ENCODE measurements around the gene LATS1.

The LATS1 gene

DNA sequence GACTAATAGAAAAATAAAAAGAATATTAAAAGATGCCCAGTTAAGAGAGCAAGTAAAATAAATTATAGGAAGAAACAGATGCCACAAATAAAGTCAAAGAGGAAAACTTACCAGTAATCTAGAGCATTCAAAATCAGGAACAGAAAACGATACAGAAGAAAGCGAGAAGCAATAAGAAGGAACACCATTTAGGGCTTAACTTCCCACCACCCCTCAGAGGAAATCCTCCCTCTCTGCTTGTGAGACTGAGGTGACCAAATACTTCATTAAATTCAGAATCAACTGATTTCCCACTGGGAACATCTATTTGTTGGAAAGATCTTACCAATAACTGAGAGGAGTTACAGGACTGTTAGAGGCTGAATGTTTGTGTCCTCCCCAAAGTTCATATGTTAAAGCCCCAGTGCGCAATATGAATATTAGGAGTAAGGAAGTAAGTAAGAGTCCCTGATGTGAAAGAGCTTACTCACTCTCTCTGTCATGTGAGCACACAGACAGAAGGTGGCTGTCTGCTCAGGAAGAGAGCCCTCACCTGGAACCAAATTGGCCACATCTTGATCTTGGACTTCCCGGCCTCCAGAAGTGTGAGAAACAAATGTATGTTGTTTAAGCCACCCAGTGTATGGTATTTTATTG lies 88.9 kb downstream of the LATS1 start:
- Histone ChIP-seq H3K4me3 (ENCODE audit: low read depth in 1 of 2, low read length in 2 of 2) (no peak overlapping the region), H3K4me2 (ENCODE audit: insufficient read depth, low read length) (no peak overlapping the region), H3K27ac (ENCODE audit: low read length) (no peak overlapping the region), H3K79me2 (ENCODE audit: insufficient read depth, low read length) (peaks cover 2% of the 10 kb centered on the region; the same call in 1 of the 2 replicates), H3K27me3 (ENCODE audit: insufficient read depth, low read length, poor library complexity) (no peaks in the 10 kb centered on the region), H3K36me3 (ENCODE audit: insufficient read depth, low read length) (peaks cover 42% of the 10 kb centered on the region), H2AFZ (ENCODE audit: low read depth, low read length) (no peak overlapping the region), H3K9ac (ENCODE audit: low read depth, low read length) (no peak overlapping the region), H3K9me3 (ENCODE audit: insufficient read depth, low read length, severe bottlenecking) (no peaks in the 10 kb centered on the region), H3K4me1 (ENCODE audit: insufficient read depth, low read length) (no peaks in the 10 kb centered on the region), H4K20me1 (ENCODE audit: insufficient read depth, low read length) (no peaks in the 10 kb centered on the region)
- no peak for ATAC-seq (ENCODE audit: insufficient read depth, low read depth)
- TF ChIP-seq, protein P1, sequence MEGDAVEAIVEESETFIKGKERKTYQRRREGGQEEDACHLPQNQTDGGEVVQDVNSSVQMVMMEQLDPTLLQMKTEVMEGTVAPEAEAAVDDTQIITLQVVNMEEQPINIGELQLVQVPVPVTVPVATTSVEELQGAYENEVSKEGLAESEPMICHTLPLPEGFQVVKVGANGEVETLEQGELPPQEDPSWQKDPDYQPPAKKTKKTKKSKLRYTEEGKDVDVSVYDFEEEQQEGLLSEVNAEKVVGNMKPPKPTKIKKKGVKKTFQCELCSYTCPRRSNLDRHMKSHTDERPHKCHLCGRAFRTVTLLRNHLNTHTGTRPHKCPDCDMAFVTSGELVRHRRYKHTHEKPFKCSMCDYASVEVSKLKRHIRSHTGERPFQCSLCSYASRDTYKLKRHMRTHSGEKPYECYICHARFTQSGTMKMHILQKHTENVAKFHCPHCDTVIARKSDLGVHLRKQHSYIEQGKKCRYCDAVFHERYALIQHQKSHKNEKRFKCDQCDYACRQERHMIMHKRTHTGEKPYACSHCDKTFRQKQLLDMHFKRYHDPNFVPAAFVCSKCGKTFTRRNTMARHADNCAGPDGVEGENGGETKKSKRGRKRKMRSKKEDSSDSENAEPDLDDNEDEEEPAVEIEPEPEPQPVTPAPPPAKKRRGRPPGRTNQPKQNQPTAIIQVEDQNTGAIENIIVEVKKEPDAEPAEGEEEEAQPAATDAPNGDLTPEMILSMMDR (IDR thresholded peaks at IDR 0.05; ENCODE audit: borderline replicate concordance, extremely low read depth, low read length, poor library complexity, severe bottlenecking): no peak
- no peak for TF ChIP-seq EZH2 (IDR thresholded peaks at IDR 0.05; ENCODE audit: borderline replicate concordance, low read depth, low read length, severe bottlenecking)
- no peak for DNase-seq

DNA sequence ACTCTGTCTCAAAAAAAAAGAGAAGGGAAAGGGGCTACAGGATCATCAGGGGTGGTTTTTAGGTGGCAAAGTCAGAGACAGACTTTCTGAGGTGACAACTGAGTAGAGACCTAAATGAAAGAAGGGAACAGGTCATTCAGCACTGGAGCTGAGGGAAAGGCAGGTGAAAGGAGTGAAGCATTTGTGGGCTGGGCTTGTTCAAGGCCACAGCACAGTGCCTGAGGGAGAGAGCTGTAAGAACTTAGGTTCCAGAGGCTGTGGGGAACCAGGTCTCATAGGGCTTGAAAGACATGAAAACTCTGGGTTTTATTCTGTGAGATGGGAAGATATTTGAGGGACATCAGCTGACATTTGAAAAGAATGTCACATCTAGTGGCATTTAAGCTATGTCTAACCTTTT lies 90.2 kb downstream of the LATS1 start:
- H3K9ac ChIP-seq (ENCODE audit: low read depth, low read length): no peak overlapping the region
- no peak overlapping the region for H2AFZ ChIP-seq (ENCODE audit: low read depth, low read length)
- no peak overlapping the region for H3K4me3 ChIP-seq (ENCODE audit: low read depth in 1 of 2, low read length in 2 of 2)
- no peak overlapping the region for H3K27ac ChIP-seq (ENCODE audit: low read length)
- no peaks in the 10 kb centered on the region for H3K9me3 ChIP-seq (ENCODE audit: insufficient read depth, low read length, severe bottlenecking)
- H3K36me3 ChIP-seq (ENCODE audit: insufficient read depth, low read length): peaks cover 50% of the 10 kb centered on the region
- DNase-seq (no peak), ATAC-seq (ENCODE audit: insufficient read depth, low read depth) (no peak)
- no peaks in the 10 kb centered on the region for H3K27me3 ChIP-seq (ENCODE audit: insufficient read depth, low read length, poor library complexity)
- H4K20me1 ChIP-seq (ENCODE audit: insufficient read depth, low read length): no peaks in the 10 kb centered on the region
- TF ChIP-seq EZH2 (IDR thresholded peaks at IDR 0.05; ENCODE audit: borderline replicate concordance, low read depth, low read length, severe bottlenecking): no peak
- TF ChIP-seq, protein P1 (IDR thresholded peaks at IDR 0.05; ENCODE audit: borderline replicate concordance, extremely low read depth, low read length, poor library complexity, severe bottlenecking): no peak
- H3K79me2 ChIP-seq (ENCODE audit: insufficient read depth, low read length): peaks cover under 1% of the 10 kb centered on the region; the same call in 1 of the 2 replicates
- no peak overlapping the region for H3K4me2 ChIP-seq (ENCODE audit: insufficient read depth, low read length)
- H3K4me1 ChIP-seq (ENCODE audit: insufficient read depth, low read length): no peaks in the 10 kb centered on the region

DNA sequence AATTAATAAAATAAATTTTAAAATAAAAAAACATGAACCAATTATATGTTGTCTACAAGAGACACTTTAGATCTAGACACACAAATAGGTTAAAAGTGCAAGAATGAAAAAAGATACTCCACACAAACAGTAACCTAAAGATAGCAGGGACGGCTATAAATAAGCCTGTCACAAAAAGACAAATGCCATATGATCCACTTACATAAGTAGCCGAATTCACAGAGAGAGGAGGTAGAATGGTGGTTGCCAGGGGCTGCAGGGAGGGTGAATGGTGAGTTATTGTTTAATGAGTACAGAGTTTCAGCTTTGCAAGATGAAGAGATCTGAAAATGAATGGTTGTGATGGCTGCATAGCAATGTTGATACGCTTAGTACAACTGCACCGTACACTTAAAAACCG lies 102.1 kb downstream of the LATS1 start:
- Histone ChIP-seq H3K9me3 (ENCODE audit: insufficient read depth, low read length, severe bottlenecking) (no peaks in the 10 kb centered on the region), H2AFZ (ENCODE audit: low read depth, low read length) (no peak overlapping the region), H3K27me3 (ENCODE audit: insufficient read depth, low read length, poor library complexity) (no peaks in the 10 kb centered on the region), H4K20me1 (ENCODE audit: insufficient read depth, low read length) (peaks cover 7% of the 10 kb centered on the region; the same call in 1 of the 2 replicates), H3K4me1 (ENCODE audit: insufficient read depth, low read length) (no peaks in the 10 kb centered on the region), H3K36me3 (ENCODE audit: insufficient read depth, low read length) (peaks cover 59% of the 10 kb centered on the region), H3K4me3 (ENCODE audit: low read depth in 1 of 2, low read length in 2 of 2) (no peak overlapping the region), H3K27ac (ENCODE audit: low read length) (no peak overlapping the region), H3K79me2 (ENCODE audit: insufficient read depth, low read length) (peaks cover 10% of the 10 kb centered on the region), H3K9ac (ENCODE audit: low read depth, low read length) (no peak overlapping the region), H3K4me2 (ENCODE audit: insufficient read depth, low read length) (no peak overlapping the region)
- TF ChIP-seq EZH2 (IDR thresholded peaks at IDR 0.05; ENCODE audit: borderline replicate concordance, low read depth, low read length, severe bottlenecking): no peak
- TF ChIP-seq, protein P1 (IDR thresholded peaks at IDR 0.05; ENCODE audit: borderline replicate concordance, extremely low read depth, low read length, poor library complexity, severe bottlenecking): no peak
- ATAC-seq (ENCODE audit: insufficient read depth, low read depth) (no peak), DNase-seq (no peak)
